Vagina (tissue), 2 donors: ENCODE data around the gene LHFPL3. TPM values are rescaled to one million over a fixed set of nuclear protein-coding genes. Genes with fewer than 3 reads are reported as not detected.

Experiments
- DNase-seq, 2 donors: peaks; one replicate each; pipeline ENCODE4 v3.0.0-alpha.2; 2017; ENCODE audit errors: extremely low spot score in 2 of 2
- H3K27ac ChIP-seq: fragments of 200-600 bp; sonication (generic); one replicate; pipeline ENCODE4 v1.5.1; 2019
- H3K27me3 ChIP-seq: fragments of 200-600 bp; sonication (generic); one replicate; pipeline ENCODE4 v1.5.1; 2019
- H3K36me3 ChIP-seq, 2 donors: fragments of 200-600 bp; sonication (generic); one replicate each; pipeline ENCODE4 v1.5.1; 2017 to 2019
- H3K4me1 ChIP-seq: fragments of 200-600 bp; sonication (generic); one replicate; pipeline ENCODE4 v1.5.1; 2019
- H3K4me3 ChIP-seq, 2 donors: fragments of 200-600 bp; sonication (generic); 1 replicate in 1 of 2; 2 replicates in 1 of 2; pipeline ENCODE4 v1.5.1; 2016 to 2019
- H3K9me3 ChIP-seq: fragments of 200-600 bp; sonication (generic); one replicate; pipeline ENCODE4 v1.5.1; 2019
- POLR2A ChIP-seq, 2 donors: fragments of 450-650 bp; IDR thresholded peaks; one replicate each; pipeline ENCODE4 v1.6.1; 2017; ENCODE audit warnings: antibody characterized with exemption in 2 of 2, mild to moderate bottlenecking in 2 of 2, moderate library complexity in 2 of 2
- POLR2AphosphoS5 ChIP-seq, 2 donors: sonication (generic); formaldehyde crosslinking; IDR thresholded peaks; one replicate each; pipeline ENCODE4 v1.9.0; 2017; ENCODE audit warnings: antibody characterized with exemption in 2 of 2, mild to moderate bottlenecking in 2 of 2, low read depth in 1 of 2; ENCODE audit not compliant: insufficient read depth in 1 of 2
- intact Hi-C: fragments of 100-400 bp; cut with DNase I; formaldehyde crosslinking; loops from one replicate; pipeline ENCODE4 v1.15.1; 2023
- small RNA-seq: library from RNA; depleted of rRNA; stranded (forward); fragments of <200 nt; gene quantifications from one replicate; pipeline ENCODE3, GENCODE V24; 2016
- total RNA-seq: library from RNA; depleted of rRNA; stranded (reverse); fragments of >200 nt; gene quantifications from one replicate; pipeline ENCODE4 v1.2.3, GENCODE V29; 2016
- TF ChIP-seq, protein P1 (sequence below), 3 experiments: fragments of 450-650 bp in 2 of 3; fragments of 200-600 bp in 1 of 3; sonication (generic) in 1 of 3; IDR thresholded peaks; one replicate each; pipeline ENCODE4 v1.5.1; 2017 to 2019; ENCODE audit warnings: antibody characterized with exemption in 3 of 3, mild to moderate bottlenecking in 2 of 3, moderate library complexity in 2 of 3

Gene LHFPL3
- total RNA-seq, 1 donor from 2014 or later: not detected

DNA sequence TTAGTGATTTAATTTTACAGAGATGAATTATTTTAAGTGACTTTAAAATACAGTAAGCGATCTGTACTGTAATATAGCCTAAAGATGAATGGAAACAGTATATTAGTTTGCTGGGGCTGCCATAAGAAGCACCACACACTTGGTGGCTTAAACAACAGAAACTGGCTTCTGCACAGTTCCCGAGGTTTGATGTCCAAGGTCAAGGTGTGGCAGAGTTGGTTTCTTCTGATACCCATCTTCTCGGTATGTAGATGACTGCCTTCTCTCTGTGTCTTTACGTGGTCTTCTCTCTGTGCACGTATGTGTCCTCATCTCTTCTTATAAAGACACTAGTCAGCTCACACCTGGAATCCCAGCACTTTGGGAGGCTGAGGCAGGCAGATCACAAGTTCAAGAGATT is 621.6 kb downstream of the LHFPL3 start:
- no peaks in the 10 kb centered on the region for H3K9me3 ChIP-seq
- no peak overlapping the region for H3K4me3 ChIP-seq
- peaks cover 16% of the 10 kb centered on the region for H3K4me1 ChIP-seq
- intact Hi-C loops: no loop called here
- no peak overlapping the region for H3K27ac ChIP-seq
- no peaks in the 10 kb centered on the region for H3K27me3 ChIP-seq
- H3K36me3 ChIP-seq: no peaks in the 10 kb centered on the region
- no peak for TF ChIP-seq POLR2A (IDR thresholded peaks at IDR 0.05)
- TF ChIP-seq, protein P1, sequence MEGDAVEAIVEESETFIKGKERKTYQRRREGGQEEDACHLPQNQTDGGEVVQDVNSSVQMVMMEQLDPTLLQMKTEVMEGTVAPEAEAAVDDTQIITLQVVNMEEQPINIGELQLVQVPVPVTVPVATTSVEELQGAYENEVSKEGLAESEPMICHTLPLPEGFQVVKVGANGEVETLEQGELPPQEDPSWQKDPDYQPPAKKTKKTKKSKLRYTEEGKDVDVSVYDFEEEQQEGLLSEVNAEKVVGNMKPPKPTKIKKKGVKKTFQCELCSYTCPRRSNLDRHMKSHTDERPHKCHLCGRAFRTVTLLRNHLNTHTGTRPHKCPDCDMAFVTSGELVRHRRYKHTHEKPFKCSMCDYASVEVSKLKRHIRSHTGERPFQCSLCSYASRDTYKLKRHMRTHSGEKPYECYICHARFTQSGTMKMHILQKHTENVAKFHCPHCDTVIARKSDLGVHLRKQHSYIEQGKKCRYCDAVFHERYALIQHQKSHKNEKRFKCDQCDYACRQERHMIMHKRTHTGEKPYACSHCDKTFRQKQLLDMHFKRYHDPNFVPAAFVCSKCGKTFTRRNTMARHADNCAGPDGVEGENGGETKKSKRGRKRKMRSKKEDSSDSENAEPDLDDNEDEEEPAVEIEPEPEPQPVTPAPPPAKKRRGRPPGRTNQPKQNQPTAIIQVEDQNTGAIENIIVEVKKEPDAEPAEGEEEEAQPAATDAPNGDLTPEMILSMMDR (IDR thresholded peaks at IDR 0.05): no peak
- TF ChIP-seq POLR2AphosphoS5 (IDR thresholded peaks at IDR 0.05; ENCODE audit: insufficient read depth in 1 of 2, low read depth in 1 of 2): no peak
- DNase-seq: no peak

DNA sequence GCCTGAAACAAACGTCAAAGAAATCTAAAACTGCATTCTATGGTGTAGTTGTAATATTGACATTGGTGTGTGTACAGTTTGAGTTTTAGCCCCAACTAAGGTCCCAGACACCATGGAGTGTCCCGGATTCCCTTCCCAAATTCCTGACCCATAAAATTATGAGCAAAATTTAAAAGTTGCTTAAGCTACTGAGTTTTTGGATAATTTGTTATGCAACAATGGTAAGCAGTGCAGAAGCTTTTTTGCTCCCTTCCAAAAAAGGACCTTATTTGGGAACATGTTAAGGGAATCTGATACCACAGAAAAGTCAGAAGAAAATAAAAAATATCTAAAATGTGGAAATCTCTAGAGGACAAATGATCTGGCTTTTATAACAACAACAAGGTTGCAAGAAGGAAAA is 622.4 kb downstream of the LHFPL3 start:
- intact Hi-C loops: no loop called here
- TF ChIP-seq POLR2A (IDR thresholded peaks at IDR 0.05) (no peak), POLR2AphosphoS5 (IDR thresholded peaks at IDR 0.05; ENCODE audit: insufficient read depth in 1 of 2, low read depth in 1 of 2) (peak in 1 of 2 donors; percentile 67)
- no peaks in the 10 kb centered on the region for H3K36me3 ChIP-seq
- no peak for DNase-seq
- peak overlapping the region; percentile 51 for H3K27ac ChIP-seq
- H3K27me3 ChIP-seq: no peaks in the 10 kb centered on the region
- H3K4me1 ChIP-seq: peaks cover 8% of the 10 kb centered on the region
- no peaks in the 10 kb centered on the region for H3K9me3 ChIP-seq
- no peak overlapping the region for H3K4me3 ChIP-seq

DNA sequence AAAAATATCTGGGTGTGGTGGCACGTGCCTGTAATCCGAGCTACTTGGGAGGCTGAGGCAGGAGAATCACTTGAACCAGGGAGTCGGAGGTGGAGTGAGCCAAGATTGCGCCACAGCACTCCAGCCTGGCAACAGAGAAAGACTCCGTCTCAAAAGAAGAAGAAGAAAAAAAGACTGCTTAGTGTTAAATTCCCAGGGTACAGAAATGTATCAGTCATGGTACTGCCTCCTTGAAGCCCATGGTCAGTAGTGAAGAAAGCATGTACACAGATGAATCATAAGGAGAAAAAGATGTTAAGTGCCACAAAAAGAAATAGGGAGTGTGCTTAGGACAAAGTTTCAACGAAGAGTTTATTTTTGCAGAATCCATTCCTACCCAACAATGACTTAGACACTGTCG is 623.1 kb downstream of the LHFPL3 start:
- DNase-seq: no peak

DNA sequence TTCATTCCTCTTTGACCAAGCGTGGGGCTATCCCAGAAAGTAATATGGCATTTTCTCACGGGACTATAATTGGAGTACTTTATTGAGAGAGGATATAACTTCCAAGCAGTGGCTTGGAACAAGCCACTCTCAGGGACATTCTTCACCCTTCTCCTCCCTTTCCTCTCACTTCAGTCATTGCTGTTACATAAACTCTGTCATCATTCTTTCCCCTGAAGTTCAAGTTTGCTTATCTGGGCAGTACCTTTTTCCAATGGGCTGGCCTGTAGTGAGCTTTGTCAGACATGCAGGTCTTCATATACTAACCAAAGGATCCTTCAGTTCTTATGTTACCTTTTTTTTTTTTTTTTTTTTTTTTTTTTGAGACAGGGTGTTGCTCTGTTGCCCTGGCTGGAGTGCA is 626.9 kb downstream of the LHFPL3 start:
- H3K4me1 ChIP-seq: peaks cover 5% of the 10 kb centered on the region
- H3K9me3 ChIP-seq: no peaks in the 10 kb centered on the region
- TF ChIP-seq, protein P1 (IDR thresholded peaks at IDR 0.05): no peak
- TF ChIP-seq POLR2A (IDR thresholded peaks at IDR 0.05): no peak
- no peak for TF ChIP-seq POLR2AphosphoS5 (IDR thresholded peaks at IDR 0.05; ENCODE audit: insufficient read depth in 1 of 2, low read depth in 1 of 2)
- intact Hi-C loops: no loop called here
- H3K27me3 ChIP-seq: no peaks in the 10 kb centered on the region
- no peak overlapping the region for H3K27ac ChIP-seq
- H3K4me3 ChIP-seq: no peak overlapping the region
- no peak for DNase-seq
- H3K36me3 ChIP-seq: no peaks in the 10 kb centered on the region

More for the DNA sequence above, 623.1 kb downstream of the LHFPL3 start:
- H3K36me3 ChIP-seq: no peaks in the 10 kb centered on the region
- H3K27ac ChIP-seq: peak overlapping the region; percentile 51
- H3K4me1 ChIP-seq: peaks cover under 1% of the 10 kb centered on the region
- intact Hi-C loops: no loop called here
- no peaks in the 10 kb centered on the region for H3K27me3 ChIP-seq
- H3K4me3 ChIP-seq: no peak overlapping the region
- TF ChIP-seq, protein P1 (IDR thresholded peaks at IDR 0.05): no peak
- TF ChIP-seq POLR2AphosphoS5 (IDR thresholded peaks at IDR 0.05; ENCODE audit: insufficient read depth in 1 of 2, low read depth in 1 of 2) (no peak), POLR2A (IDR thresholded peaks at IDR 0.05) (no peak)
- no peaks in the 10 kb centered on the region for H3K9me3 ChIP-seq

Small RNAs within 50 kb of the gene (small RNA-seq; reads per million reads assigned to genes)
- gene RN7SL8P: not detected

Other genes with a start within 250 kb of the LHFPL3 start
- gene ORC5, start 120.6 kb upstream of the LHFPL3 start, total RNA-seq: 19.9 TPM